HG03575 (cell line): ENCODE measurements around the gene TRIM27.
"Not testable (repeated sequence)": the region's sequence is repeated elsewhere in the genome, so short reads cannot be mapped to it uniquely, and the experiment has no call there.

Experiments used
- ATAC-seq: cut with Tn5 transposase; IDR thresholded peaks from one replicate; pipeline ENCODE4 v1.9.1; 2021; ENCODE audit not compliant: unreplicated experiment, insufficient number of reproducible peaks, low FRiP score; ENCODE audit errors: extremely low read depth

The TRIM27 gene

DNA sequence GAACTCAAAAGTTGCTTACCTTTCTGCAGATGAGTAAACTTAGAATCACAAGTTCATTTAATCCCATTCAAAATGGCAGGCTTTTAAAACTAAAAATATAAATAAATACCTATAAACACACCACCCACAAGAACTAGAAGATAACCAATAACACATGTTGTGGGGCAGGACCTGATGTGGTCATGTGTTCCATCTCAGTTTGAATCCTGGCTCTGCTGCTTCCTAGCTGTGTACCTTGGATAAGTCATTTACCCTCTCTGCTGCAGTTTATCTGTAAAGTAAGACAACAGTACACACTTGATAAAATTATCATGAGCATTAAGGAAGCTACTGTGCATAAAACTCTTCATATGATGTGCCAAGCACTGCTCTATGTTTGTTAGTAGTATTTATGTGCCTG lies 22.0 kb downstream of the TRIM27 start:
- no peak for ATAC-seq

DNA sequence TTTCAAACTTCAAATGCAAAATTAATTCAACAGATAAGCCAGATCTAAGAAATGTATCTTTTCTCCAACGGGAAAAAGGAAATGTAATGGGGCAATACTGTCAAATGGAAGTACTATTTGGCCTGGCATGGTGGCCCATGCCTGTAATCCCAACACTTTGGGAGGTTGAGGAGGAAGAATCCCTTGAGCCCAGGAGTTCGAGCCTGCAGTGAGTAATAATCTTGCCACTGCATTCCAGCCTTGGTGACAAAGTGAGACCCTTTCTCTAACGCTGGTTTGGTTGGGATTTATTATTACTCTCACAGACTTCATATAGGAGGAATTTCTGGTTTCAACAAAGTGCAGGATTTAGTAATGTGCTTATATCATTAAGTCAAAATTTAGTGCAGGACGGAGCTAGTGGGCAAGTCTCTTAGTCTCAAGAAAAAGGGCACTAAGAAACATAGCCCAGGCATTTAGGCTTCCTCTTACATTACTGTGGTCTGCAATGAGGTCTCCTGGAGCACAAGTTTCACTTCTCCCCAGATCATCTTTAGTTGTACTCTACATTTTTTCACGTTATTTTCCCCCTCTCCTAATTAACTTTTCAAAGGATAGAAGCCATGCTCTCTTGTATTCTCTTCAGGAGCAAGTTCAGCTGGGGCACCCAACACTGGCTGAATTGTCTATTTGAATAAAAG lies 23.1 kb downstream of the TRIM27 start:
- no peak for ATAC-seq

DNA sequence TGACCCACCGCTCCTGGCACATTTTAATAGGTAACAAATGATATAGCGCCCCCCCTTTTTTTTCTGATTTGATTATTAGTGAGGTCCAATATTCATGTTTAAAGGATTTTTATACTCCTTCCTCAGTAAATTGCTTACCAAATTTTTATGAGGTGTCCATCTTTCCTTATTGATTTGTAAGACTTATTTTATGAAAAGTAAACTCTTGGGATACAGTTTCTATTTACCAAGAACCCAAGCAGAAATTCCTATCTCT lies 25.1 kb downstream of the TRIM27 start:
- no peak for ATAC-seq

DNA sequence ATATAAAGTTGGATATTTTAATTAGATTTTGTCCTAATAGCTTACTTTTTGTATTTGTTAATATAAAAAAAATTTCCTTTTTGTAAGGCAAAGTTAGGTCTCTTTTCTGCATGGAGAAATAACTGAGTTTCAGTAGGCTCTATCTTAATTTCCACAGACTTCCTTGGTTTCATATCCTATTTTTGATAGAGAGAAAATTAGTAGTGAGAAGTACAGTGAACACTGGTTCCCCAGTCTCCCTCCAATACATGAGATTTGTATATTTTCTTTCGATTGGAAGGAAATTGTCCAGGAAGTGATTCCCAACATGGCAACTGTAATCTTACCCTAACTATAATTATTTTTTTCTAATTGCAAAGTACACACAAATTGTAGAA lies 26.4 kb downstream of the TRIM27 start:
- ATAC-seq: no peak

DNA sequence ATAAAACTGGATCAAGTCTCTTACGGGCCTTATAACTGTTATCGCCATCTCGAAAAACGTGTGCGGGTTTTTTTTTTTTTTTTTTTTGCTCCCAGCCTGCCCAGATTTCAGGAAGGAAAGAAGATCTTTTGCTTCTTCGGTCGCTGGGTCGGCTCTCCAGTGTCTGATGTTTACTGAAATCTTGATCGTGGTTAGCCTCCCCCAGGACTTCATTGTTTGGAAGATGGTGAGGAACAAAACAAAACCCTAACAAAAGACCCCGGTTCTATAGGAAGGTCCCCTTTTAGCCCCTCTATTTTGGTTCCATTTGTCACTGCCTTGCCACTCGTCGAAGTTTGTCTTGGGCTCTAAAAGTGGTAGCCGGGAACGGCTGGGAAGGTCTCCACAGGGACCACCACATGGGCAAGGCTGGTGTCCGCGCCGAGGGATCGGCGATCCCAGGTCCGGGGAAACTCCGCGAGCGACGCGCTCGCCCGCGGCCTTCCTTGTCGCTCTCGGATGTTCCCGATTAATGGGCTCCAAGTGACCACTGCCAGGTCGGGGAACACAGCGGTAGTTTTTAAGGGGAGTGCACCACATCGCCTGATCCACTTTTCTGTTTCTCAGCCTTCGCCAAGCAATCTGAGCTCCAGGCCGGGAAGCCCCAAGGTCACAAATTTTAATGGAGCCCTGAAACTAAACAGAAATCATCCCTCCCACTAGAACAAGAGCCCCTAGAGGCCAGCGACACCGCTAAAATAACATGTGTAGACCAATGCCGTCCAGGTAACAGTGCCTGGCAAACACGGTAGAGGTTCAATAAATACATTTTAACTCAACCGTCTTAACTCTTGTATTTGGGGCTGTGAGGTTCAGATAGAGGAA lies 27.0 kb downstream of the TRIM27 start:
- no peak for ATAC-seq

DNA sequence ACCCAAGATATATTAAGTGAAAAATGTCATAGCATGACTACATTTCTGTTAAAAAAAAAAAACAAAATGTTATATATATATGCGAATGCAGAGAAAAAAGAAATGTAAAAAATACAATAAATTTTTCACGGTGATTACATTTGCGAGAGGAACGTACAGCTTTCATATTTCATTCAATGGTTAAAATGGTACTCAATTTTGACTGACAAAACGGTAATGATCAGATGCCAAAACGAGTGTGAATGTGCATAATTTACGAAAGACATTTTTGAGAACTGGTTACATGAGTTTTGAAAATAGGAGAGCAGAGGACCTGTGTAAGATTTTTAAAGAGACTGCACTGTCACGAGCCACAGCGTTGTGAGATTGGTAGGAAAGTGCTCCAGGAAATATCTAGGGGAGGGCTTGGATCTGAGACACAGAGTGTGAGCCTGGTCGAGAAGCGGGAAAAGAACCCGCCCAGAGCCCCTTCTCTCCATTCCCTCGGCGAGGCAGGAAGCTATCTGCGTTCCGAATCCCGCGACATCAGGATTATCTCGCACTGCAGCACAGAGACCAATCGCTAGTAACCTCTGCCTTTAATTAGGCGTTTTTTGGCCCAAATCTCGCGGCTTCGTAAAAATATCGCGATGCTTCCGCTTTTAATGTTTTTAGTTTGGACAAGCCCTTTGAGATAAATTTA lies 28.5 kb downstream of the TRIM27 start:
- peak; percentile 46 for ATAC-seq

DNA sequence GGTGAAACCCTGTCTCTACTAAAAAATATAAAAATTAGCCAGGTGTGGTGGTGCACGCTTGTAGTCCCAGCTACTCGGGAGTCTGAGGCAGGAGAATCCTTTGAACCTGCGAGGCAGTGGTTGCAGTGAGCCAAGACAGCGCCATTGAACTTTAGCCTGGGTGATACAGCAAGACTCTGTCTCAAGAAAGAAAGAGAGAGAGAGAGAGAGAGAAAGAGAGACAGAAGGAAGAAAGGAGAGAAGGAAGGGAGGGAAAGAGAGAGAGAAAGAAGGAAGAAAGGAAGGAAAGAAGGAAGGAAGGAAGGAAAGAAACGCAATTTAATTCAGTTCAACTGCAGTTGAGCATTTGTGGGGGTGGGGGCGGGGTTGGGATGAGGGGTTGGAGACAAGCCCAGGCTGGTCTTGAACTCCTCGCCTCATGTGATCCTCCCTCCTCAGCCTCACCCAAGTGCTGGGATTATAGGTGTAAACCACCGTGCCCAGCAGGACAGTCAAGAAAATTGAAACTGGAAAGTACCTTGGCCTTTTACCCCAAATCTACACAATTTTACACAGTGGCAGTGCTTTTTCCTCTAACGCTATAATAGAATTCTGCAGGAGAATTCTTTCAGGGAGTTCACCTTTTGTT lies 30.5 kb downstream of the TRIM27 start:
- ATAC-seq: no peak

DNA sequence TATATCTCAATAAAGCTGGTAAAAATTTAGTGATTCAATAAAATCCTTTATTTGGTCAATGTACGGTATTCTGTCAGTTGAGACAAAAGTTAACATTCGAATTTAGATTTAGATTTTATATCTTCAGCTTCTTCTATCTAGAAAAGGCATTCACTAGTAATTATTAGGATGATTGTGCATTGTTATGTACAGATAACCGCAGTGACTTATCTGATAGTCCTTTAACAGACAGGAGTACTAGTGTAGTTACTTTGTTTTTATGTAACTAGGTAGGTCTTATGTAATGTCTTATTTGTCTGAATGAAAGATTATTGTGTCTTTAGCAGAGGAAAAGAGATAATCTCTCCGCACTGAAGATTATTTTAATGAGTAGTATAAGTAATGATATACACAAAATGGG lies 31.3 kb downstream of the TRIM27 start:
- ATAC-seq: no peak

DNA sequence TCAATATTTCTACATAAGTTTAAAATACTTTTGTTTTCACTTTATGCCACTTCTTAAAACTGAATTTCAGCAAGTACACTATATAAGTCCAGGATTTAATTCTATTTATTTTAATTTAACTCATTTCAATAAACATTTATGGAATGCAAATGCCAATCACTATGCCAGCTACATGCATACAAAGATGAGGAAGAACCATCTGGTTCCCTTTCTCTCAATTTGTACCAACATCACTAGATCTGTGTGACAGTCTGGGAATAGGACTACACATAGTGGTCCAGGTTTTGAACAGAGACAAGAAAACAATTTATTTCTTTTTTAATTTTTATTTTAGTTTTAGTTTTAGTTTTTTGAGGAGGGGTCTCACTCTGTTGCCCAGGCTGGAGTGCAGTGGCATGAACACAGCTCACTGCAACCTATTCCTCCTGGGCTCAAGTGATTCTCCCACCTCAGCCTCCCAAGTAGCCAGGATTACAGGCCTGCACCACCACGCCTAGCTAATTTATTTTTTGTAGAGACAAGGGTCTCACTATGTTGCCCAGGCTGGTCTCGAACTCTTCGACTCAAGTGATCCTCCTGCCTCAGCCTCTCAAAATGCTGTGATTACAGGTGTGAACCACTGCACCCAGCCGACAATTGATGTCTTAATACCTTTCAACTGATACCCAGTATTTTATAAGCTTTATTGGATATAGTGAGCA lies 35.8 kb downstream of the TRIM27 start:
- ATAC-seq: no peak

DNA sequence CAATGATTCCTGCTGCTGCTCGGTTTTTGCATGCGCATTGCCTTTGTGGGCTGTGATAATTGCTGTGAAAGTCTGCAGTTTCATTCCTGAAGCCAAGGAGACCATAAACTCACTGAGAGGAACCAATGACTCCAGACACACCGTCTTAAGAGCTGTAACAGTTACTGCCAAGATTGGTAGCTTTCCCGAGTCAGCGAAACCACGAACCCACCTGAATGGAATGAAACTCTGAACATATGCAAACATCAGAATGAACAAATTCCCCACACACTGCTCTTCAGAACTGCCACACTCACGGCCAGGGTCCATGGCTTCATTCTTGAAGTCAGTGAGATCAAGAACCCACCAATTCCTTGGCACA lies 37.7 kb downstream of the TRIM27 start:
- ATAC-seq: no peak

DNA sequence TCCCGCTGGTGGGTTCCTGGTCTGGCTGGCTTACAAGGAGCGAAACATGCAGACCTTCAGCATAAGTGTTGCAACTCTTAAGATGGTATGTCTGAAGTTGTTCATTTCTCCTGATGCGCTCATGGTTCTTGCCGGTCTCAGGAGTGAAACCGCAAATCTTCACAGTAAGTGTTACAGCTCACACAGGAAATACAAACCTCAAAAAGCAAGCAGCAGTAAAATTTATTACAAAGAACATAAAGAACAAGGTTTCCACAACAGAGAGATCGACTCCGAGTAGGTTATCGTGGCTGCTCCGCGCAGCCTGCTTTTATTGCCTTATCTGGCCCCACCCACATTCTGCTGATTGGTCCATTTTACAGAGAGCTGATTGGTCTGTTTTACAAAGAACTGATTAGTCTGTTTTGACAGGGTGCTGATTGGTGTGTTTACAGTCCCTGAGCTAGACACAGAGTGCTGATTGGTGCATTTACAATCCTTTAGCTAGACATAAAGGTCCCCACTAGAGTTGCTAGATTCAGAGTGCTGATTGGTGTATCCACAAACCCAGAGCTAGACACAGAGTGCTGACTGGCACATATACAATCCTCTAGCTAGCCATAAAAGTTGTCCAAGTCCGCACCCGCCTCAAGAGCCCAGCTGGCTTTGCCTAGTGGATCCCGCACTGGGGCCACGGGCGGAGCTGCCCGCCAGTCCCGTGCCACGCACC lies 39.2 kb downstream of the TRIM27 start:
- ATAC-seq: no peak

DNA sequence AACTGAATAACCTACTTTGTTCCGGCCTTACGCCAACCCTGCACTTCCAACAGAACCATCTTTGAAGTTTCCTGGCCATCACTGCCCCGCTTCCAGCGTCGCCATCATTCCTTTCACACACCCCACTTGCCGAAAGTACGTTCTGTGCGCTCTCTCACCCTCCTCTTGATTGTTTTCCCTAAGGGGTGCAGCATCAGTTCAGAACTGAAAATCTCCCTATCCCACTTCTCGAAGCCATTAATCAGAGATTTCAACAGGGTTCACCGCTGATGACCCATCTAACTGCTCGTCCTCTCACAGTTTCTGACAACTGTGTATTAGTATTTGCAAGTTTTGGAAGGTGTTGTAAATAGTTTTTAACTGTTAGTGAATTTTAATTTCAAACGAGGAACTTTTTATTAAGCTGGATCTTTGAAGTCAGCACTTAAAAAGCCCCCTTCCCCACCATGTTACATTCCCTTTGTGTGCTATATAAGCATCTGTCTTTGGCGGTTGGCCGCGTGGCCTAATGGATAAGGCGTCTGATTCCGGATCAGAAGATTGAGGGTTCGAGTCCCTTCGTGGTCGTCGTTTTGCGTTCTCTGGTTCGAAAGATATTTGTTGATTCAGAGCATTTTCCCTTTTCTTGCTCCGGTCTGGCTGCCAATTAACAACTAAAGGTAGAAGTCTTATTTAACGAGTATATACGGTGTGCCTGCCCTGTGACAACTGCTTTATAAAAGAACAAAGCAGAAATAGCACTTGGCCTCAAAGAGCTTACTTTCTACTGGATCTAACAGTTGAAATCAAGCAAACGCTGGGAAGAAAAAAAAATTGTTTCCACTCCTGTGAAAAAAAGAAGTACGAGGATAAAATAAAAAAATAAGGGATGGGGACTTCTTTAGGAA lies 42.6 kb downstream of the TRIM27 start:
- no peak for ATAC-seq

DNA sequence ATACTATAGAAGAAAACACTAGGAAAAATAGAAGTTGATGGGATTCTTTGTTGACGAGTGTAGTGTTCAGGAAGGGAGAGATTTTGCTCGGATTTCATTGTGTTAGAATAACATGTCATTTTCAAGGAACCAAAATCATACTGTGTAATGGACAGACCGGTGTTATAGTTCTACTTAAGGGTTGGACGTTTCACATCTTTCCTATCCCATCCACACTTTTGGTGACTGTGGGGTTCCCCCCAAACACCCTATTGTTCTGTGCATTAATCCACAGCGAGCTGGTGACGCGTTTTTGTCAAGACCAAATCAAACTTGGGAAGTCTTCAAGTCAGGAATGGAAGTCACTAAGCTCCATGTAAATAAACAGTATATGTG lies 43.3 kb downstream of the TRIM27 start:
- ATAC-seq: no peak

DNA sequence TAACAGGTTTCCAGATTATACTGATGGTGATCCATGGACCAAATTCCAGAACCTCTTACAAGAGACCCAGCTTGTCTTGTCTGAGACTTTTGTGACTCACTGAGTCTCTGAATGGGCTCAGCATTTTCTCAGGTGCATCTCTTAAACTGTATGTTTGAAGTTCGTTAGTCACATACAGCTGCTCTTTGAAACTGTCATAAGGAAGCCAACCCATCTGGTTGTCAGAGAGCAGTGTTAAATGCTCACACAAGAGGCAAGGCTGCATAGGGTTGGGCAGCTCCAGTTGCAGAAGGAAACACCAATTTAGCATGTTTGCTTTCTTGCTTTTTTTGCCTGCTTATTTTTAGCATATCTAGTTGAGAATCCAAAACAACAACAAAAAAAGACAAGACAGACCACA lies 47.1 kb downstream of the TRIM27 start:
- no peak for ATAC-seq

DNA sequence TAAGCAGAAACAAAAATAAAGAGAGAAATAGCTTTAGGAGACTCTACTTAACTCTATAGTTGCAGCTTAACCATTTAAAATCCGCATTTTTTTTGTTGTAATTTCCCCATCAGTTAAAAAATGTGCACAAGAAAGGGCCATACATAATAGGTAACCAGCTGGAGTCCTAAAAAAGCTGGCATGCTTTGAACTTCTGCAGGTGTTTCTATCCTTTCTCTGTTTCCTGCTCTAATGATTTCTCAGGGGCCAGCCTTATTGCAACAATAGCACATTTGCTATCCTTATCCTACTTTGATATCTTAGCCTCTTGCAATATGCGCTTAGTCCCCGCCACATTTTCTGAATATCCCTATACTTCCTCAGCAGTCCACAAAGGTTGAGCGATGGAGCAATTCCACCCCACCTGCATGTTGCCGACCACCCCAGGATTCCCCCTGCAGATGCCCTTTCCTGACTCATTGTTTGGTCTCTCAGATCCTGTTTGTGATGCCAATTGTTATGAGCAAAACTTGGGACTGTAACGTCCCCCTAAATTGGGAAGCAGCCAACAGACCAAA lies 48.5 kb downstream of the TRIM27 start:
- ATAC-seq: no peak

DNA sequence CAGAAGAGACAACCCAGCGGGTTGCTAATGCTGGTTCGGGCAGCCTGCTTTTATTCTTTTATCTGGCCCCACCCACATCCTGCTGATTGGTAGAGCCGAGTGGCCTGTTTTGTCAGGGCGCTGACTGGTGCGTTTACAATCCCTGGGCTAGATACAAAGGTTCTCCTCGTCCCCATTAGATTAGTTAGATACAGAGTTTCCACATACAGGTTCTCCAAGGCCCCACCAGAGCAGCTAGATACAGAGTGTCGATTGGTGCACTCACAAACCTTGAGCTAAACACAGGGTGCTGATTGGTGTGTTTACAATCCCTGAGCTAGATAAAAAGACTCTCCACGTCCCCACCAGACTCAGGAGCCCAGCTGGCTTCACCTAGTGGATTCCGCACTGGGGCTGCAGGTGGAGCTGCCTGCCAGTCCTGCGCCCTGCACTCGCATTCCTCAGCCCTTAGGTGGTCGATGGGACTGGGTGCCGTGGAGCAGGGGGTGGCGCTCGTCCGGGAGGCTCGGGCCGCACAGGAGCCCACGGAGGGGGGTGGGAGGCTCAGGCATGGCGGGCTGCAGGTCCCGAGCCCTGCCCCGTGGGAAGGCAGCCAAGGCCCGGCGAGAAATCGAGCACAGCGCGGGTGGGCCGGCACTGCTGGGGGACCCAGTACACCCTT lies 51.5 kb downstream of the TRIM27 start:
- ATAC-seq: not testable (repeated sequence)
